GM23248 (cell line): Measurements from ENCODE around the gene TGM2.

Experiments
- EZH2 ChIP-seq: fragments of 200-600 bp; sonication (generic); IDR thresholded peaks from 2 replicates; pipeline ENCODE4 v1.6.1; 2018; ENCODE audit warnings: antibody characterized with exemption, mild to moderate bottlenecking; ENCODE audit not compliant: insufficient read depth, poor library complexity, severe bottlenecking
- EZH2phosphoT487 ChIP-seq: fragments of 200-600 bp; sonication (generic); IDR thresholded peaks from 2 replicates; pipeline ENCODE4 v1.6.1; 2018; ENCODE audit warnings: antibody characterized with exemption, moderate library complexity, mild to moderate bottlenecking, low read depth; ENCODE audit not compliant: insufficient read depth

- TF ChIP-seq EZH2 (no peak), EZH2phosphoT487 (no peak)
Observed at GRCh38 chr20:38173237-38174156, 8.4 kb upstream of the TGM2 start.
